ENCODE data around the gene POLR2E. TPM values are rescaled to one million over a fixed set of nuclear protein-coding genes. Genes with fewer than 3 reads are reported as not detected.

The POLR2E gene
- total and polyA plus RNA-seq, 4 donors, result 51.8 to 211 (median 171) TPM

- no peaks in the 10 kb centered on the region for H3K9me3 ChIP-seq (ENCODE audit: control insufficient read depth in 4 of 4, low read length in 3 of 4)
These were observed 16.6 kb upstream of the POLR2E start for GRCh38 chr19:1111641-1112267.

More at GRCh38 chr19:1111641-1112267, 16.6 kb upstream of the POLR2E start:
- peaks cover 6 to 52% (median 32%) of the 10 kb centered on the region in 4 donors for H3K36me3 ChIP-seq (ENCODE audit: control insufficient read depth in 4 of 4, insufficient read depth in 3 of 4, low read depth in 1 of 4, low read length in 3 of 4)
- DNase-seq (ENCODE audit: low spot score), result no peak
- no peak overlapping the region for H3K4me3 ChIP-seq (ENCODE audit: low read depth in 1 of 3, low read length in 3 of 3)
- H3K27ac ChIP-seq (ENCODE audit: low read depth in 1 of 2, low read length in 2 of 2), result peak overlapping the region in 1 of 2 donors; percentile 81
- H3K9ac ChIP-seq (ENCODE audit: low read depth in 1 of 2, low read length in 2 of 2), result no peak overlapping the region
- peaks cover 8 to 21% (median 18%) of the 10 kb centered on the region in 4 donors for H3K4me1 ChIP-seq (ENCODE audit: control insufficient read depth in 4 of 4, insufficient read depth in 4 of 4, low read length in 3 of 4)
- WGBS, result 85% methylated on average over 18 of the region's 18 CpGs
- no peak for TF ChIP-seq JUND (IDR thresholded peaks at IDR 0.05)
- no peak for TF ChIP-seq FOXA2 (IDR thresholded peaks at IDR 0.05)
- no peak for TF ChIP-seq GABPA (IDR thresholded peaks at IDR 0.05 in 1 of 2, conservative IDR thresholded peaks at IDR 0.05 in 1 of 2)
- TF ChIP-seq NR2F2 (IDR thresholded peaks at IDR 0.05), result no peak
- TF ChIP-seq REST (IDR thresholded peaks at IDR 0.05), result no peak
- TF ChIP-seq SP1 (IDR thresholded peaks at IDR 0.05), result no peak
- no peak for TF ChIP-seq ZBTB33 (IDR thresholded peaks at IDR 0.05)
- TF ChIP-seq RAD21 (IDR thresholded peaks at IDR 0.05), result no peak
- no peak for TF ChIP-seq YY1 (IDR thresholded peaks at IDR 0.05)
- no peak for TF ChIP-seq ATF3 (IDR thresholded peaks at IDR 0.05)
- TF ChIP-seq HNF4A (conservative IDR thresholded peaks at IDR 0.05), result no peak
- TF ChIP-seq MAX (IDR thresholded peaks at IDR 0.05), result no peak
- no peak for TF ChIP-seq EGR1 (IDR thresholded peaks at IDR 0.05; ENCODE audit: low read depth in 2 of 2)
- no peak for TF ChIP-seq HNF4G (IDR thresholded peaks at IDR 0.05)
- no peak for TF ChIP-seq RXRA (IDR thresholded peaks at IDR 0.05)
- TF ChIP-seq TAF1 (conservative IDR thresholded peaks at IDR 0.05), result no peak
- no peak for TF ChIP-seq FOXA1 (IDR thresholded peaks at IDR 0.05)
- TF ChIP-seq CTCF (IDR thresholded peaks at IDR 0.05; ENCODE audit: low read depth, low read length, missing input control), result no peak
- no peaks in the 10 kb centered on the region for H3K27me3 ChIP-seq (ENCODE audit: control insufficient read depth in 4 of 4, insufficient read depth in 4 of 4, low read length in 3 of 4)
